ENCODE measurements around the gene CREG2. TPM values are rescaled to one million over a fixed set of nuclear protein-coding genes. Genes with fewer than 3 reads are reported as not detected.

The CREG2 gene
- polyA plus RNA-seq, 1 experiment = not detected

DNA sequence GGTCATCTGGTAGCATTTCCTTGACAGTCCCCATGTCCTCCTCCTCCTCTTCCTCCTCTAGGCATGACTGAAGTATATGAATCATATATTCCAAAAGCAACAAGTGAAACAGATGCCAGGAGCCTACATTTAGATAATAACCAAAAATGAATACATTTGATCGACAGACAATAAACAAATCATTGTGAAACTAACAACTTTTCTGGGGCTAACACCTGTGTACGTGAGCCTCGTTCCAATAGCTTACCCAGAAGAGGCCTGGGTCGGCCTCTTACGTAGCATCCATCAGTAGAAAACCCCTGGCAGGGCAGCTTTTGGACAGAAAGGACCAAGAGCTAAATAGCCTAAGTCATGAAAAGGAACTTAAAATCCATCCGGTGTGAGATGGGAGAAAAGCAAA lies 15.3 kb upstream of the CREG2 start:
- CTCF ChIA-PET = no interaction called here
- POLR2A ChIA-PET = no interaction called here
- H3K27ac ChIP-seq (ENCODE audit: low read depth, low read length) = no peak overlapping the region
- DNase-seq (ENCODE audit: low read depth, low spot score) = no peak
- H3K9me3 ChIP-seq (ENCODE audit: control insufficient read depth, insufficient read depth, low read length) = no peaks in the 10 kb centered on the region
- no peak overlapping the region for H3K4me3 ChIP-seq (ENCODE audit: low read depth, low read length)
- no peaks in the 10 kb centered on the region for H3K27me3 ChIP-seq (ENCODE audit: control insufficient read depth, insufficient read depth, low read length)
- TF ChIP-seq CTCF (IDR thresholded peaks at IDR 0.05; ENCODE audit: low read depth, low read length) = no peak

GRCh38 chr2:101401906-101402305 lies 14.6 kb upstream of the CREG2 start:
- no peaks in the 10 kb centered on the region for H3K9me3 ChIP-seq (ENCODE audit: control insufficient read depth, insufficient read depth, low read length)
- DNase-seq (ENCODE audit: low read depth, low spot score) = no peak
- H3K27ac ChIP-seq (ENCODE audit: low read depth, low read length) = no peak overlapping the region
- 0 out of 2 replicates have a peak, but pooled peaks have one; percentile 20 for TF ChIP-seq CTCF (IDR thresholded peaks at IDR 0.05; ENCODE audit: low read depth, low read length)
- CTCF ChIA-PET = no interaction called here
- POLR2A ChIA-PET = no interaction called here
- no peak overlapping the region for H3K4me3 ChIP-seq (ENCODE audit: low read depth, low read length)
- H3K27me3 ChIP-seq (ENCODE audit: control insufficient read depth, insufficient read depth, low read length) = no peaks in the 10 kb centered on the region

- H3K27ac ChIP-seq (ENCODE audit: low read depth, low read length) = no peak overlapping the region
- H3K9me3 ChIP-seq (ENCODE audit: control insufficient read depth, insufficient read depth, low read length) = no peaks in the 10 kb centered on the region
- POLR2A ChIA-PET = no interaction called here
- TF ChIP-seq CTCF (IDR thresholded peaks at IDR 0.05; ENCODE audit: low read depth, low read length) = no peak
- no peak for DNase-seq (ENCODE audit: low read depth, low spot score)
- CTCF ChIA-PET = no interaction called here
- no peak overlapping the region for H3K4me3 ChIP-seq (ENCODE audit: low read depth, low read length)
- H3K27me3 ChIP-seq (ENCODE audit: control insufficient read depth, insufficient read depth, low read length) = no peaks in the 10 kb centered on the region
Measured at GRCh38 chr2:101401326-101401665, 14.0 kb upstream of the CREG2 start.

- CTCF ChIA-PET = interaction anchor here (1.4 kb wide), 1 partner anchor 483 kb away, joined by 5 read pairs; no protein-coding TSS in a partner anchor
- POLR2A ChIA-PET = interaction anchor here (0.7 kb wide), 1 partner anchor 102 kb away, joined by 3 read pairs; no protein-coding TSS in a partner anchor
Measured at GRCh38 chr2:101400506-101401325, 13.4 kb upstream of the CREG2 start.

More at GRCh38 chr2:101400506-101401325, 13.4 kb upstream of the CREG2 start:
- no peaks in the 10 kb centered on the region for H3K9me3 ChIP-seq (ENCODE audit: control insufficient read depth, insufficient read depth, low read length)
- no peak overlapping the region for H3K4me3 ChIP-seq (ENCODE audit: low read depth, low read length)
- no peaks in the 10 kb centered on the region for H3K27me3 ChIP-seq (ENCODE audit: control insufficient read depth, insufficient read depth, low read length)
- no peak overlapping the region for H3K27ac ChIP-seq (ENCODE audit: low read depth, low read length)
- TF ChIP-seq CTCF (IDR thresholded peaks at IDR 0.05; ENCODE audit: low read depth, low read length) = no peak
- no peak for DNase-seq (ENCODE audit: low read depth, low spot score)

Data from AG04450 (cell line).